Cerebellar nuclear complex (tissue), 1 donor: ENCODE measurements around the gene BTN1A1.
A peak's percentile ranks its signal among the peaks of the same experiment; 100 is the strongest.
"Not testable (repeated sequence)": the region's sequence is repeated elsewhere in the genome, so short reads cannot be mapped to it uniquely, and the experiment has no call there.

Experiments
- DNase-seq, 2 experiments: peaks; one replicate each; lab custom pipeline; 2025; lab: John Stamatoyannopoulos, UW

BTN1A1 gene, protein sequence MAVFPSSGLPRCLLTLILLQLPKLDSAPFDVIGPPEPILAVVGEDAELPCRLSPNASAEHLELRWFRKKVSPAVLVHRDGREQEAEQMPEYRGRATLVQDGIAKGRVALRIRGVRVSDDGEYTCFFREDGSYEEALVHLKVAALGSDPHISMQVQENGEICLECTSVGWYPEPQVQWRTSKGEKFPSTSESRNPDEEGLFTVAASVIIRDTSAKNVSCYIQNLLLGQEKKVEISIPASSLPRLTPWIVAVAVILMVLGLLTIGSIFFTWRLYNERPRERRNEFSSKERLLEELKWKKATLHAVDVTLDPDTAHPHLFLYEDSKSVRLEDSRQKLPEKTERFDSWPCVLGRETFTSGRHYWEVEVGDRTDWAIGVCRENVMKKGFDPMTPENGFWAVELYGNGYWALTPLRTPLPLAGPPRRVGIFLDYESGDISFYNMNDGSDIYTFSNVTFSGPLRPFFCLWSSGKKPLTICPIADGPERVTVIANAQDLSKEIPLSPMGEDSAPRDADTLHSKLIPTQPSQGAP

GRCh38 chr6:26500102-26500501 is at the start of gene BTN1A1:
Gene BTN1A1, plus strand, starts transcription at chr6:26500303. Its CDS starts 984 bp downstream, at chr6:26501287.
- DNase-seq, result no peak

DNA sequence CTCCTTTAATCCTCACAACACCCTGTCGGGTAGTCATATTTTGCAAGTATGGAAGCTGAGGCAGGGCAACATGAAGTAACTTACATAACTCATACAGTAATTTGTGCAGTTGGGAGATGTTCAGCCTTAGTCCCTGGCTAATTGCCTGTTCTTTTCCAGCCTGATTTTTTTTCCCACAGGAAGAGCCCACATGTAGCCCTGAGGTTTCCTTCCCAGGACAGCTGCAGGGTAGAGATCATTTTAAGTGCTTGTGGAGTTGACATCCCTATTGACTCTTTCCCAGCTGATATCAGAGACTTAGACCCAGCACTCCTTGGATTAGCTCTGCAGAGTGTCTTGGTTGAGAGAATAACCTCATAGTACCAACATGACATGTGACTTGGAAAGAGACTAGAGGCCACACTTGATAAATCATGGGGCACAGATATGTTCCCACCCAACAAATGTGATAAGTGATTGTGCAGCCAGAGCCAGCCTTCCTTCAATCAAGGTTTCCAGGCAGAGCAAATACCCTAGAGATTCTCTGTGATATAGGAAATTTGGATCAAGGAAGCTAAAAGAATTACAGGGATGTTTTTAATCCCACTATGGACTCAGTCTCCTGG is 47.4 kb upstream of the BTN1A1 start:
- no peak for DNase-seq

- DNase-seq, result no peak
Measured at GRCh38 chr6:26454631-26455030, 45.5 kb upstream of the BTN1A1 start.

DNA sequence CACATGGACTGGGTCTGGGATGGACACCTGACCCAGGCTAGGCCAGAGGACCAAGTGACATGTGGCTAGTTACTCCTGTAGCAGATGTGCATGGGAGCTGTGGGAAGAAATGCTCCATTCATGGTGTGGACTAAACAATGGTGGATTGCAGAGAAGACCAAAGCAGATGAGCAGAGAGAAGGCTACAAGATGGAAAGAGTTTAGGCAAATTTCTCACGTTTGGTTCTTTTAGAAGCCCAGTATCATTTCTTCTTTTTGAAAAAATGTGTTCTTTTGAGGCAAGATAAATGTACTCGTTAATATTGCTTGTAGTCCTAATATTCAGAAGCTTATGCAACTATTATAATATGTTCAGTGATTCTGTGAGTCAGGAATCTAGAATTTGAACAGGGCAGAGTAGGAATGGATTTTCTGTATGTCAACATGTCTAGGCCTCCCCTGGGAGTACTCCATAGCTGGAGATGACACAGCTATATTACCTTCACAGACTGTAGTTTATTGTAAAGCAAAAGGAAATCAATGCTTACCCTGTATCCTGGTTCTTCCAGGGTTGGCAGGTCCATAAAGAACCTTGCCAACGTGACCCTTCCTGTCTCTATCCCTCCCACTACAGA is 44.6 kb upstream of the BTN1A1 start:
- no peak for DNase-seq

GRCh38 chr6:26457264-26457805 is 42.8 kb upstream of the BTN1A1 start:
- DNase-seq, result no peak

DNA sequence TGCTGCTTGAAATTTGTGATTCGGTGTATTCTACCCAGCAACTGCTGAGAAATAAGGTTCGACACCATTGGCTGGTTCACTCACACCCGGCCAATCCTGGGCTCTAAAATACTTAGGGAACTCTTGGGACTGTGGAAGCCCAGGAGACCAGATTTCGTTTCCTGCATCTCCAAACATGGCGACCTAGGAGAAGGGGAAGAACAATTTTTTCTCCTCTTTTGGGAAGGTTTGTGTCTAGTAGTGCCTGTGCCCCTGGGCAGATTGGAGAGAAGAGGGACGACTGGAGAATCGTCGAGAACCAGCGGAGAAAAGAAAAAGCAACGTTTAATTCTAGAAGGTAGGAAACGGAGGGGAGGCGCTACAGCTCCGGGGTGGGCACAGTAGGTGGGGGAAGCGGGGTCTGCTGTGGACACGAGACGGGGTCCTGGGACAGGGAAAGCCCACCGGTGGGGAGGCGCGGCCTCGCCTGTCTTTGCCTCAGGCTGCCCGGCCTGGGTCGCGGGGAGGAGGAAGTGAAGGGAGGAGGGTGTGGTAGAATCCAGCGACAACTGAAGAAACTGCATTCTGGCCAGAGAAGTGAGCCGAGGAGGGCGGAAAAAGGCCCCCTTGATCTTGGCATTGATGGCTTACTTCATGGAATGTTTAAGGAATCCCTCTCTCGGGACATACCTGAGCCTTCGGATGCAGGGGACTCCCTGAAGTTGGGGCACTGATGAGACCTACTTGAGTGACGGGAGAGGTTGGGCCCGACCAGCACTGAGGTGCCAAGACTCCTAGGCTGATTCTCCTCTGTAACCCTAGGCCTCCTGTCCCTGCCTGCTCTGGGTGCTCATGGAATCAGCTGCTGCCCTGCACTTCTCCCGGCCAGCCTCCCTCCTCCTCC is 42.1 kb upstream of the BTN1A1 start, which contains the start of gene BTN2A1:
Gene BTN2A1 (plus strand): TSS at position 150 of the 883 bp plus-strand sequence. CDS start 682 bp downstream, at position 832.
- DNase-seq, result peak; percentile 59 to 97

DNA sequence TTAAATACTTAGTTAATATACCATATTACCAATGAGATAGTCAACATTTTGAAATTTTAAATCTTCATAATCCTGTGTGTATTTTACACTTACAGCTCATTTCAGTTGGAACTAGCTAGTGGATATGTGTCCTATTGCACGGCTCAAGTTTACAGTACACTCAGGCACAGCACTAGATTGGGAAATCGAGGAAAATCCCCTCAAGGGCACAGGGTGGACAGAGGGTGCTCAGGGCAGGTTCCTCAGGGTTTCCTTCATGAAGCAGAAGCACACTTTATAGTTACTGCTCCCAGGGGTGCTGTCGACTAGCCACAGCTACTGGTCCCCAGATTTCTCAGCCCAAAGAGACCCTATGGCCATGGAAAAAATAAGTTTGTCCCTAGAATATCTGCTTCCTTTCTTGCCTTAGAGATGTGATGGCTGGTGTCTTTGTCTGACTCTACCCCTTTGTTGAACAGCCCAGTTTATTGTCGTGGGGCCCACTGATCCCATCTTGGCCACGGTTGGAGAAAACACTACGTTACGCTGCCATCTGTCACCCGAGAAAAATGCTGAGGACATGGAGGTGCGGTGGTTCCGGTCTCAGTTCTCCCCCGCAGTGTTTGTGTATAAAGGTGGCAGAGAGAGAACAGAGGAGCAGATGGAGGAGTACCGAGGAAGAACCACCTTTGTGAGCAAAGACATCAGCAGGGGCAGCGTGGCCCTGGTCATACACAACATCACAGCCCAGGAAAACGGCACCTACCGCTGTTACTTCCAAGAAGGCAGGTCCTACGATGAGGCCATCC is 40.9 kb upstream of the BTN1A1 start:
- DNase-seq, result peak; percentile 17 to 54

DNA sequence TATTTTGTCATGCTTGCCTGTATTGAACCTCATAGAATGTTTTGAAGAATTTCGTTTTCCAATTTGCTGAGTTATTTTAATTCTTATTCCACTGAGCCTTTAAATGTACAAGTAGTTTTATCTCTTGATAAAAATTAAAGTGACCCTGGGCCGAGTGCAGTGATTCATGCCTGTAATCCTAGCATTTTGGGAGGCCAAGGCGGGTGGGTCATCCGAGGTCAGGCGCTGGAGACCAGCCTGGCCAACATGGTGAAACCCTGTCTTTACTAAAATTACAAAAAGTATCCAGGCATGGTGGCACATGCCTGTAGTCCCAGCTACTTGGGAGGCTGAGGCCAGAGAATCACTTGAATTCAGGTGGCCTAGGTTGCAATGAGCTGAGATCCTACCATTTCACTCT is 38.8 kb upstream of the BTN1A1 start:
- not testable (repeated sequence) for DNase-seq

GRCh38 chr6:26464014-26464413 is 36.1 kb upstream of the BTN1A1 start:
- no peak for DNase-seq

DNA sequence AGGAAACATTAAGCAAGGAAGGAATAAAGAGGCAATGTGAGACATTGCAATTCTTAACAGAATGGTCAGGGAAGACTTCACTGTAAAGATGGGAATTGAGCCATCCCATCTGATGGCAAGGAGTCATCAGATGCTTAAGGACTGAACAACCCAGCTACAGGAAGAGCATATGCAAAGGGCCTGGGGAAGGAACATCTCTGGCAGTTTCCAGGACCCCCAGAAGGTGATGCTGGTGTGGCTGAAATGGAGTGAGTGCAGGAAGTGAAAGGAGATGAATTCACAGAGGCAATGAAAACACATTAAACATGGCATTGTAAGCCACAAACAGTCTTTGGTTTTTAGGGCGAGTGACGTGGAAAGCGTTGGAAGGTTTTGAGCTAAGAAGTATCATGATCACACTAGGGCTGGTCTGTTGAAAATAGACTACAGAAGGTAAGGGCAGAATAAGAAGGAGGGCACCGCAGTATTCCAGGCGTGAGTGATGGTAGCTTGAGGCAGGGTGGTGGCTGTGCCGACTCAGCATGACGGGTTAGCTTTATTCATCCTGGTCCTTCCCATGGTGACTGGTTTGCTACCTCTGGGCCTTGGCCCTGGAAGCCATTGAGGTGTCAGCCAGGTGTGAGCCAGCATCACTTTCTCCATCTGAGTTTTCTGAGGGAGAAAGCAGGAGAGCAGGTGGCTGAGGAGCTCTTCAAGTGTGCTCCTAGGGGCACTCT is 35.5 kb upstream of the BTN1A1 start:
- no peak for DNase-seq

DNA sequence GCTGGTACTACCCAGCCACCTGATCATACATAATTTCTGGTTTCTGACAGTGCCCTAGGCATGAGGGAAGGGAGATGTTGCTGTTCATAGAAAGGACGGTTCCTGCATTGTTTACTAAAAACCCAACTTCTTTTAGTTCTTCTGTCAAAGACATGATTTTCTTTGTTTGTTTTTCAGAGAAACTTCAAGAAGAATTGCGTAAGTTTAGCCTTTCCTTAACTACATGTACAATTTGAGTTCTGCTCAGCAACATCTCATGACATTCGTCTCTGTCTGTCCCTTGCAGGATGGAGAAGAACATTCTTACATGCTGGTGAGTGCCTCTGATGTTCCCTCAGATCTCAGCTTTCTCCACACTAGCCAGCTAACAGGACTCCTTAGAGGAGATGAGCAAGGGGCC is 34.3 kb upstream of the BTN1A1 start:
- DNase-seq, result no peak

DNA sequence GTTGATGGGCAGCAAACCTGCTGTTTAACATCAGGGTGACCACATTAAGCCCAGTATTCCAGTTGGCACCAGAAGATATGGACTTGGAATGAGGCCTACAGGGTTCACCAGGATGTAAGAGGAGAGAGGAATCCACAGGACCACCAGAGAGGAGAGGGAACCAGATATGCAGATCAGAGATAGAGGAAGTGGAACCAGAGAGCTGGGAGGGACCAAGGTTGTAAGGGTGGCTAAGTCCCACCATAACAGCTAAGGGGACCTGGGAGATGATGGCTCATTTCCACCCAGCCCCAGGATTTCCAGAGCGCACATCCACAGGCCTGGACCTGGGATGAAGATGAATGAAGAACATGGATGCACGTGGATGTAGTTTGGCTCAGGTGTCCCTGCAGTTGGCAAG is 31.3 kb upstream of the BTN1A1 start:
- no peak for DNase-seq

GRCh38 chr6:26470643-26471042 is 29.5 kb upstream of the BTN1A1 start:
- DNase-seq, result no peak

GRCh38 chr6:26471970-26472369 is 28.1 kb upstream of the BTN1A1 start:
- no peak for DNase-seq

DNA sequence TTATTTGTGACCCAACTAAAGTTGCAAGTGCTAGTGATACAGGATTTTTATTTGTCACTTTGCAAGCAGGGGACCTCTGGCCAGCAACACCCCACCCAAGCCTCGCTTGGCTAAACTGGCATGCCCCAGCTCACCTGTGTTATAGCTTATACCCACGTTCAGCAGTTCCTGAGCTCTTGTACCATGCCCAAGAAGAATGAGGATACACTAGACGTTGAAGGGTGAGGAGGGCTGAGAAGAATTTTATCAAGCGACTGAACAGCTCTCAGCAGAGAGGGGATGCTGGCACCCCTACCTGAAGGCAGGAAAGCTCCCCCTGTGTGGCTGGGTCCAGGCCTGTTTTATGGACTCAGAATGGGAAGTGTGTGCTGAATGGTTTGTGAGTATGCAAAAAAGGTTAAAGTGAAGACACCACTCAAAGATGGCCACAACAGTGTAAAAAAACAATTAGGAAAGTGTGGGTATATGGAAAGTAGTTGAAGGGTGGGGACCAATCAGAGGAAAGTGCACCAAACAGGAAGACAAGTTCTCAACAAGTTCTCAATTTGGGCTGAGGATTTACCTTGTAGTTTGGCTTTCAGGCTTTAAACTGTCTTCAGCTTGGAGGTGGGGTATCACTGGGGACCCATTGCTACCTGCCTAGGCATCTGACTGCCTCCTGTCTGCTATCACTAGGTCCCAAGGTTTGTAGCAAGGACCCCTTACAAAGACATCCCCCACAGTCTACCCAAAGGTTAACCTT is 27.4 kb upstream of the BTN1A1 start:
- DNase-seq, result no peak

DNA sequence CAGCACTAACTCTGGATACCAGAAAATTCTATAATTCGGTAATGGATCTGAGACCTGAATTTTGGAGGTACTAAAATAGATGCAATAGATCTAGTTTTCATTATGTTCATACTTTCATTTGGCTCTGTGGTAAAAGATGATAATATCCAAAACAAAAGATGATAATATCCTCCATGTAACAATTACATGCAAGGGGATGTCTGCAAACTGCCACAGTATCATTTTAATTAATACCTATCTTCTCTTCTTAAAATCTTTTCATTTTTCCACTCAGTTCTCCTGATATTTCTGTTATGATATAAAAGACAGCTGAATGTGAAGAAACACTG is 26.7 kb upstream of the BTN1A1 start:
- no peak for DNase-seq

DNA sequence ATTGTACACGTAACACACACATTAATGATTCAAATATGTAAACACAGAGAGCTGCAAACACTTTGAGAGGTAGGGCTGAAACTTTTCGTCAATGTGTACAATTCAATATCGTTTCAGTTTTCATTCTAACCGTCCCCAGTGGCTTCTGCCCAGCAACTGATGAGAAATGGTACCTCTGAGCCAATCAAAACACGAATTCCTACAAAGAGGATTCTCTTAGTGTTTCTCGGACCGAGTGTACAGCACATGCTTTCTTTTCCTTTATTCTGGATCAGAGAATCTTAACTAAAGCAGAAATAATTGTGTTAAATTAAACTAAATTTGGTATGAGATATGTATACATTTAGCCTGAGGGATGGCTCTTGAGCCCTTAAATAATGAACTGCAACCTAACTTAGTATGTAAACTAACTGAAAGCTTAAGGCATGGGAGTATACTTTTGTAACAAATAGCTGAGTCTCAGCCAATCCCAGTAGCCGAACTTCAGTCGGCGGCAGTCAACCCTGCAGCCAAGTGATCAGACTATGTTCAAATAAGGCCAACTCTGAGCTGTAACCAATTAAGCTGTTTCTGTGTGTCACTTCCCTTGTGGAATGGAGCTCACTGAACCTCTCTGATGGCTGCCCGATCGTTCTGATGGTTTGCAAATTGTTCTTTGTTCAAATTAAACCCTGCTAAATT is 26.2 kb upstream of the BTN1A1 start:
- DNase-seq, result no peak

GRCh38 chr6:26474439-26474881 is 25.6 kb upstream of the BTN1A1 start:
- no peak for DNase-seq
